H1 (cell line): ENCODE results near the gene NRXN3. TPM values are rescaled to one million over a fixed set of nuclear protein-coding genes. Genes with fewer than 3 reads are reported as not detected.

Experiments used
- CTCF ChIA-PET: fragments of 300-600 bp; sonication (Branson Sonifier 250); formaldehyde crosslinking; loops from one replicate; lab custom pipeline; 2021; ENCODE audit not compliant: partially characterized antibody; lab: Charles Lee
- POLR2A ChIA-PET: fragments of 300-600 bp; sonication (Branson Sonifier 250); formaldehyde crosslinking; loops from one replicate; lab custom pipeline; 2021; ENCODE audit warnings: inconsistent platforms; ENCODE audit not compliant: partially characterized antibody; lab: Charles Lee
- DNase-seq, 2 experiments: peaks; one replicate each; pipeline versions ENCODE4 v3.0.0 to v3.0.0-alpha.2; 2010 to 2022; ENCODE audit warnings: low spot score in 2 of 2, low read depth in 1 of 2, mixed read lengths in 1 of 2
- FAIRE-seq: peaks from 2 replicates; lab custom pipeline; 2011; peaks lifted over from hg19 to GRCh38; lab: Jason Lieb, UNC
- H2AFZ ChIP-seq: 2 replicates; pipeline ENCODE4 v1.8.1; 2012; ENCODE audit warnings: low read length, inconsistent platforms
- H2AK5ac ChIP-seq: 2 replicates; pipeline ENCODE4 v1.6.1; 2013; ENCODE audit warnings: low read depth, low read length
- H2BK120ac ChIP-seq: replicated peaks from 2 replicates; pipeline ENCODE3; 2013; ENCODE audit warnings: low read depth, low read length, inconsistent platforms
- H2BK12ac ChIP-seq: 2 replicates; pipeline ENCODE4 v1.6.1; 2013; ENCODE audit warnings: low read depth, low read length
- H2BK15ac ChIP-seq: 2 replicates; pipeline ENCODE4 v1.6.1; 2013; ENCODE audit warnings: low read length
- H2BK20ac ChIP-seq: 2 replicates; pipeline ENCODE4 v1.6.1; 2013; ENCODE audit warnings: low read length
- H2BK5ac ChIP-seq: 2 replicates; pipeline ENCODE4 v1.6.1; 2013; ENCODE audit warnings: low read depth, low read length
- H3K14ac ChIP-seq: 2 replicates; pipeline ENCODE4 v1.6.1; 2013; ENCODE audit warnings: inconsistent platforms; ENCODE audit not compliant: insufficient read length
- H3K18ac ChIP-seq: 2 replicates; pipeline ENCODE4 v1.6.1; 2013; ENCODE audit warnings: low read length; ENCODE audit errors: extremely low read depth
- H3K23ac ChIP-seq: 2 replicates; pipeline ENCODE4 v1.6.1; 2013; ENCODE audit warnings: inconsistent platforms; ENCODE audit not compliant: insufficient read length
- H3K23me2 ChIP-seq: 2 replicates; pipeline ENCODE4 v1.6.1; 2013; ENCODE audit warnings: low read depth, low read length
- H3K27ac ChIP-seq: 2 replicates; pipeline ENCODE4 v1.6.1; 2011; ENCODE audit warnings: low read depth, low read length, inconsistent platforms
- H3K27me3 ChIP-seq, 4 experiments: replicated peaks in 1 of 4; 1 replicate in 1 of 4; 2 replicates in 3 of 4; pipeline versions ENCODE4 v1.6.1 to v1.8.1; 2011 to 2013; ENCODE audit warnings: low read length in 3 of 4, mild to moderate bottlenecking in 3 of 4, inconsistent platforms in 2 of 4, mixed read lengths in 2 of 4, moderate library complexity in 1 of 4; ENCODE audit not compliant: control insufficient read depth in 3 of 4, insufficient read depth in 3 of 4; ENCODE audit errors: extremely low read depth in 1 of 4
- H3K36me3 ChIP-seq, 4 experiments: 2 replicates each; pipeline versions ENCODE4 v1.6.1 to v1.8.1; 2011 to 2013; ENCODE audit warnings: mild to moderate bottlenecking in 4 of 4, low read length in 3 of 4, moderate library complexity in 2 of 4, control low read depth in 1 of 4, inconsistent platforms in 1 of 4; ENCODE audit not compliant: insufficient read depth in 4 of 4, control insufficient read depth in 2 of 4
- H3K4ac ChIP-seq: replicated peaks from 2 replicates; pipeline ENCODE3; 2013; ENCODE audit warnings: low read length, low read depth, mixed read lengths, inconsistent platforms; ENCODE audit not compliant: insufficient read length
- H3K4me1 ChIP-seq, 4 experiments: replicated peaks in 1 of 4; 1 replicate in 1 of 4; 2 replicates in 3 of 4; pipeline versions ENCODE4 v1.6.1 to v1.8.1; 2011 to 2013; ENCODE audit warnings: low read length in 3 of 4, inconsistent platforms in 2 of 4, mixed read lengths in 1 of 4; ENCODE audit not compliant: insufficient read depth in 4 of 4, control insufficient read depth in 3 of 4
- H3K4me2 ChIP-seq, 2 experiments: 2 replicates each; pipeline versions ENCODE4 v1.6.1 to v1.8.1; 2011 to 2013; ENCODE audit warnings: low read depth in 2 of 2, low read length in 2 of 2, control low read depth in 1 of 2, inconsistent platforms in 1 of 2, mild to moderate bottlenecking in 1 of 2; ENCODE audit not compliant: insufficient read depth in 1 of 2
- H3K4me3 ChIP-seq, 4 experiments: fragments of 200-600, 300-600 bp in 1 of 4; sonication (generic), shearing (Covaris generic), sonication (Bioruptor Twin) in 1 of 4; 2 replicates each; pipeline versions ENCODE4 v1.5.1 to v1.8.1; 2011 to 2016; ENCODE audit warnings: low read length in 4 of 4, low read depth in 3 of 4, control low read depth in 2 of 4, inconsistent platforms in 2 of 4, mild to moderate bottlenecking in 2 of 4, mixed read lengths in 1 of 4, moderate library complexity in 1 of 4; ENCODE audit not compliant: insufficient read depth in 2 of 4; ENCODE audit errors: extremely low read depth in 1 of 4
- H3K56ac ChIP-seq: replicated peaks from 2 replicates; pipeline ENCODE3; 2013; ENCODE audit warnings: low read depth, mild to moderate bottlenecking, mixed read lengths, low read length, inconsistent platforms; ENCODE audit not compliant: insufficient read length
- H3K79me1 ChIP-seq: 2 replicates; pipeline ENCODE4 v1.6.1; 2013; ENCODE audit warnings: low read depth, low read length, control low read depth
- H3K79me2 ChIP-seq, 2 experiments: 2 replicates each; pipeline versions ENCODE4 v1.6.1 to v1.8.1; 2012 to 2013; ENCODE audit warnings: low read length in 2 of 2, mild to moderate bottlenecking in 2 of 2, inconsistent platforms in 1 of 2; ENCODE audit not compliant: insufficient read depth in 2 of 2, control insufficient read depth in 1 of 2
- H3K9ac ChIP-seq, 4 experiments: replicated peaks in 1 of 4; 1 replicate in 1 of 4; 2 replicates in 3 of 4; pipeline versions ENCODE4 v1.6.1 to v1.8.1; 2011 to 2013; ENCODE audit warnings: low read depth in 3 of 4, low read length in 3 of 4, control low read depth in 2 of 4, mild to moderate bottlenecking in 2 of 4, moderate library complexity in 2 of 4, inconsistent platforms in 1 of 4; ENCODE audit errors: extremely low read depth in 1 of 4
- H3K9me3 ChIP-seq, 2 experiments: 2 replicates each; pipeline versions ENCODE4 v1.6.1 to v1.8.1; 2012 to 2013; ENCODE audit warnings: mild to moderate bottlenecking in 2 of 2, moderate library complexity in 2 of 2, control low read depth in 1 of 2, inconsistent platforms in 1 of 2, low read depth in 1 of 2, low read length in 1 of 2, mixed read lengths in 1 of 2; ENCODE audit not compliant: insufficient read depth in 2 of 2
- H4K20me1 ChIP-seq, 2 experiments: replicated peaks in 1 of 2; 2 replicates each; pipeline versions ENCODE3 to v1.8.1; 2011 to 2013; ENCODE audit warnings: inconsistent platforms in 2 of 2, low read length in 2 of 2, mild to moderate bottlenecking in 1 of 2; ENCODE audit not compliant: insufficient read depth in 2 of 2, control insufficient read depth in 1 of 2
- H4K5ac ChIP-seq: 2 replicates; pipeline ENCODE4 v1.6.1; 2013; ENCODE audit warnings: low read length, low read depth, mixed read lengths, inconsistent platforms; ENCODE audit not compliant: insufficient read length
- H4K8ac ChIP-seq: 2 replicates; pipeline ENCODE4 v1.8.0; 2013; ENCODE audit warnings: mild to moderate bottlenecking, moderate library complexity, low read length, inconsistent platforms; ENCODE audit not compliant: insufficient read depth; ENCODE audit errors: extremely low read depth
- H4K91ac ChIP-seq: replicated peaks from 2 replicates; pipeline ENCODE3; 2013; ENCODE audit warnings: low read length, mixed read lengths, inconsistent platforms; ENCODE audit not compliant: insufficient read length
- BACH1 ChIP-seq: IDR thresholded peaks from 2 replicates; pipeline ENCODE4 v1.6.1; 2012; ENCODE audit warnings: low read length, improper control_type of control experiment
- E2F6 ChIP-seq: IDR thresholded peaks from 2 replicates; pipeline ENCODE4 v1.6.1; 2012; ENCODE audit warnings: inconsistent platforms
- EGR1 ChIP-seq: IDR thresholded peaks from 2 replicates; pipeline ENCODE4 v1.6.1; 2011; ENCODE audit warnings: low read depth, low read length, borderline replicate concordance
- FOSL1 ChIP-seq: IDR thresholded peaks from 2 replicates; pipeline ENCODE4 v1.6.1; 2011; ENCODE audit warnings: mild to moderate bottlenecking, low read depth, low read length, moderate library complexity; ENCODE audit not compliant: insufficient read depth
- HDAC2 ChIP-seq, 2 experiments: fragments of 300-600 bp in 1 of 2; sonication (generic) in 1 of 2; IDR thresholded peaks; 2 replicates each; pipeline ENCODE4 v1.6.1; 2011 to 2012; ENCODE audit warnings: low read depth in 2 of 2, low read length in 2 of 2, mild to moderate bottlenecking in 2 of 2, moderate library complexity in 2 of 2, borderline replicate concordance in 1 of 2, inconsistent platforms in 1 of 2
- JUN ChIP-seq: IDR thresholded peaks from 2 replicates; pipeline ENCODE4 v1.6.1; 2011; ENCODE audit warnings: low read depth, mild to moderate bottlenecking, improper control_type of control experiment, low read length
- RAD21 ChIP-seq, 2 experiments: IDR thresholded peaks in 1 of 2; conservative IDR thresholded peaks in 1 of 2; 2 replicates each; pipeline ENCODE4 v1.6.1; 2011; ENCODE audit warnings: low read depth in 2 of 2, low read length in 2 of 2, improper control_type of control experiment in 1 of 2, inconsistent platforms in 1 of 2, mild to moderate bottlenecking in 1 of 2, moderate library complexity in 1 of 2
- RFX5 ChIP-seq: IDR thresholded peaks from 2 replicates; pipeline ENCODE4 v1.6.1; 2011; ENCODE audit warnings: low read depth, low read length, improper control_type of control experiment, borderline replicate concordance
- SIRT6 ChIP-seq: IDR thresholded peaks from one replicate; pipeline ENCODE4 v1.7.1; 2012; ENCODE audit warnings: low read length, inconsistent platforms
- TAF7 ChIP-seq: optimal IDR thresholded peaks from 2 replicates; pipeline ENCODE3; 2011; ENCODE audit warnings: low read depth, mild to moderate bottlenecking, inconsistent platforms, low read length, moderate library complexity, borderline replicate concordance
- TEAD4 ChIP-seq: IDR thresholded peaks from 2 replicates; pipeline ENCODE4 v1.6.1; 2012; ENCODE audit warnings: low read depth, low read length, inconsistent platforms, mixed read lengths
- WGBS, 2 experiments: shearing (Covaris generic) in 1 of 2; methylation state at CpG; one replicate each; pipeline versions ENCODE4 v1.1.6 to v1.1.7; 2013 to 2015; ENCODE audit warnings: low lambda C conversion rate in 2 of 2, mixed read lengths in 2 of 2, inconsistent platforms in 1 of 2, low coverage in 1 of 2, missing lambda C conversion rate in 1 of 2; ENCODE audit not compliant: insufficient replicate concordance in 2 of 2, insufficient coverage in 1 of 2, insufficient read length in 1 of 2; ENCODE audit errors: extremely low coverage in 1 of 2, missing lambda C conversion rate in 1 of 2; 5-methylcytosine and 5-hydroxymethylcytosine counted together
- polyA plus RNA-seq, 7 experiments: library from polyadenylated mRNA; depleted of rRNA in 3 of 7; stranded (reverse) in 5 of 7; unstranded in 2 of 7; fragments of >200 nt in 5 of 7; fragments of 200-250 nt in 2 of 7; gene quantifications; 1 replicate in 5 of 7; 2 replicates in 1 of 7; 4 replicates in 1 of 7; pipeline versions ENCODE4 v1.2.1 to v1.2.3, GENCODE V29; 2011 to 2013; ENCODE audit warnings: missing spikeins in 2 of 7, mixed read lengths in 2 of 7
- total RNA-seq: library from RNA; stranded (reverse); fragmentation: NEBNext Ultra II Directional; extraction: Animal tissue kit (Norgen Biotek cat#: 25700); gene quantifications from 2 replicates; pipeline ENCODE4 v1.2.1, GENCODE V29; 2021

NRXN3 gene
- total and polyA plus RNA-seq, 2 of the 8 experiments (the other 6 are each of a cell fraction or from before 2014, with no cell fraction given), result 2.6 to 4.1 TPM

GRCh38 chr14:78721756-78722480, 551.7 kb downstream of the NRXN3 start:
- Histone ChIP-seq H2BK20ac (peak overlapping the region; percentile 63; the same call in 1 of the 2 replicates), H3K79me1 (no peaks in the 10 kb centered on the region), H3K9me3 (no peaks in the 10 kb centered on the region), H3K4me3 (no peak overlapping the region), H4K91ac (no peak overlapping the region), H4K5ac (no peak overlapping the region), H3K23ac (no peak overlapping the region), H3K14ac (no peak overlapping the region), H3K4me2 (no peak overlapping the region), H3K27ac (no peak overlapping the region), H3K56ac (no peak overlapping the region), H4K8ac (no peak overlapping the region), H3K4ac (no peak overlapping the region), H2BK15ac (no peak overlapping the region), H2BK12ac (no peak overlapping the region), H2BK5ac (no peak overlapping the region), H3K9ac (no peak overlapping the region), H3K27me3 (no peaks in the 10 kb centered on the region), H2BK120ac (no peak overlapping the region), H3K79me2 (no peaks in the 10 kb centered on the region), H3K4me1 (peaks cover 0 to 6% (median 3%) of the 10 kb centered on the region in 4 experiments; a peak in 4 of 7 replicates), H3K23me2 (no peaks in the 10 kb centered on the region), H3K36me3 (no peaks in the 10 kb centered on the region), H3K18ac (no peak overlapping the region), H4K20me1 (no peaks in the 10 kb centered on the region), H2AK5ac (no peak overlapping the region), H2AFZ (no peak overlapping the region)
- CTCF ChIA-PET, result interaction anchor here (0.6 to 2.2 kb wide), 6 partner anchors 15 to 827 kb away, joined by 3 to 7 read pairs (median 6); no protein-coding TSS in a partner anchor
- POLR2A ChIA-PET, result no interaction called here
- 92% methylated on average over 5 of the region's 6 CpGs; no CpG with 5 or more reads in 1 of the 2 experiments for WGBS, 2 experiments
- no peak for FAIRE-seq
- DNase-seq, result no peak
- TF ChIP-seq EGR1 (no peak), JUN (no peak), TEAD4 (no peak), FOSL1 (no peak), TAF7 (no peak), HDAC2 (IDR thresholded peaks at IDR 0.05; ENCODE audit: borderline replicate concordance in 1 of 2, low read depth in 2 of 2, low read length in 2 of 2) (no peak), RFX5 (no peak), BACH1 (no peak), E2F6 (no peak), RAD21 (IDR thresholded peaks at IDR 0.05 in 1 of 2, conservative IDR thresholded peaks at IDR 0.05 in 1 of 2; ENCODE audit: low read depth in 2 of 2, low read length in 2 of 2) (no peak), SIRT6 (no peak)
